Cardiac septum (tissue), 1 donor: Measurements from ENCODE around the gene SMIM3. TPM values are rescaled to one million over a fixed set of nuclear protein-coding genes. Genes with fewer than 3 reads are reported as not detected.
"Not testable (repeated sequence)": the region's sequence is repeated elsewhere in the genome, so short reads cannot be mapped to it uniquely, and the experiment has no call there.

ENCODE experiments used
- DNase-seq: peaks from one replicate; pipeline ENCODE4 v3.0.0-alpha.2; 2020; ENCODE audit warnings: low spot score
- intact Hi-C: fragments of 100-400 bp; cut with DNase I; formaldehyde crosslinking; loops from one replicate; pipeline ENCODE4 v1.14.0; 2022
- long read RNA-seq: library from polyadenylated mRNA; unstranded; transcript quantifications from one replicate; pipeline ENCODE4 v2.0.0, GENCODE V29; 2021
- total RNA-seq: library from RNA; stranded (reverse); fragmentation: NEBNext Ultra II Directional; extraction: Animal tissue kit (Norgen Biotek cat#: 25700); gene quantifications from one replicate; pipeline ENCODE4 v1.2.1, GENCODE V29; 2021
- donor health status: DM: no; HTN: no; CAD: no.

Gene SMIM3
- total RNA-seq, result 15.3 TPM
- long read RNA-seq, transcript SMIM3-201 (2 exons, 2,332 nt), result major isoform, 22 of 22 reads
- long read RNA-seq, partial matches to known transcripts, result 0 of 22 reads
- long read RNA-seq, other reads (novel, unspliced or antisense), result 0 of 22 reads

- DNase-seq, result peak; percentile 93
- intact Hi-C loops, result loop anchor here (2.0 to 10.0 kb wide), 3 partner anchors 20 to 214 kb away; partner anchors contain the start of genes DCTN4 and RBM22
Observed at GRCh38 chr5:150778517-150779396, at the start of gene SMIM3. Gene SMIM3 (plus strand): TSS chr5:150778757. CDS start chr5:150795441, 16,684 bp downstream.

GRCh38 chr5:150729859-150730258, 48.7 kb upstream of the SMIM3 start:
- DNase-seq, result no peak
- intact Hi-C loops, result no loop called here

GRCh38 chr5:150731669-150732242, 46.8 kb upstream of the SMIM3 start:
- DNase-seq, result no peak
- intact Hi-C loops, result no loop called here

- DNase-seq, result peak; percentile 90
- intact Hi-C loops, result no loop called here
Observed at GRCh38 chr5:150734579-150735384, 43.8 kb upstream of the SMIM3 start.

GRCh38 chr5:150738862-150739261, 39.7 kb upstream of the SMIM3 start:
- no peak for DNase-seq
- intact Hi-C loops, result no loop called here

- intact Hi-C loops, result no loop called here
- DNase-seq, result no peak
Observed at GRCh38 chr5:150740992-150741391, 37.6 kb upstream of the SMIM3 start.

- DNase-seq, intact Hi-C loops: not testable (repeated sequence)
Observed at GRCh38 chr5:150742455-150743141, 36.0 kb upstream of the SMIM3 start.

- intact Hi-C loops, result not testable (repeated sequence)
Observed at GRCh38 chr5:150743142-150743488, 35.4 kb upstream of the SMIM3 start.

GRCh38 chr5:150750469-150750868, 28.1 kb upstream of the SMIM3 start:
- no peak for DNase-seq
- intact Hi-C loops, result no loop called here

More at GRCh38 chr5:150743142-150743488, 35.4 kb upstream of the SMIM3 start:
- not testable (repeated sequence) for DNase-seq

- intact Hi-C loops, result no loop called here
- DNase-seq, result no peak
Observed at GRCh38 chr5:150751096-150751891, 27.3 kb upstream of the SMIM3 start.

GRCh38 chr5:150753463-150753862, 25.1 kb upstream of the SMIM3 start:
- DNase-seq, result no peak
- intact Hi-C loops, result no loop called here

- no peak for DNase-seq
- intact Hi-C loops, result no loop called here
Observed at GRCh38 chr5:150753863-150754262, 24.7 kb upstream of the SMIM3 start.

- no peak for DNase-seq
- intact Hi-C loops, result loop anchor here (5.0 kb wide), 2 partner anchors 55 to 310 kb away; partner anchors contain the start of genes RBM22 and RPS14
Observed at GRCh38 chr5:150757087-150757649, 21.4 kb upstream of the SMIM3 start.

GRCh38 chr5:150758203-150758530, 20.4 kb upstream of the SMIM3 start:
- no peak for DNase-seq
- intact Hi-C loops, result loop anchor here (2.0 to 5.0 kb wide), 3 partner anchors 21 to 311 kb away; partner anchors contain the start of genes RBM22, RPS14 and SMIM3

- peak; percentile 98 for DNase-seq
- intact Hi-C loops, result loop anchor here (2.0 to 5.0 kb wide), 3 partner anchors 20 to 311 kb away; partner anchors contain the start of genes RBM22, RPS14 and SMIM3
Observed at GRCh38 chr5:150758531-150759333, 19.8 kb upstream of the SMIM3 start, which contains the start of gene DCTN4. Gene DCTN4 (minus strand): TSS chr5:150759017. CDS start chr5:150758993, 24 bp downstream.

- intact Hi-C loops, result loop anchor here (2.0 to 5.0 kb wide), 3 partner anchors 20 to 312 kb away; partner anchors contain the start of genes RBM22, RPS14 and SMIM3
- no peak for DNase-seq
Observed at GRCh38 chr5:150759334-150759583, 19.3 kb upstream of the SMIM3 start.

- DNase-seq, result no peak
Observed at GRCh38 chr5:150762211-150762610, 16.3 kb upstream of the SMIM3 start.

More at GRCh38 chr5:150762211-150762610, 16.3 kb upstream of the SMIM3 start:
- intact Hi-C loops, result no loop called here
